Loucy (cell line): ENCODE data around the gene SPATA13.

ENCODE experiments used
- CTCF ChIP-seq: fragments of 200-600 bp; sonication (generic); conservative IDR thresholded peaks from 2 replicates; pipeline ENCODE4 v1.5.1; 2014; ENCODE audit warnings: mild to moderate bottlenecking, antibody characterized with exemption, low read length
- EZH2phosphoT487 ChIP-seq: fragments of 200-600 bp; IDR thresholded peaks from 2 replicates; pipeline ENCODE4 v1.6.1; 2018; ENCODE audit warnings: antibody characterized with exemption, mild to moderate bottlenecking, moderate library complexity, borderline replicate concordance

- TF ChIP-seq CTCF (peak; percentile 94), EZH2phosphoT487 (no peak)
Measured at GRCh38 chr13:24228852-24229458, 68.4 kb downstream of the SPATA13 start.
